Measurements from ENCODE around the gene SH2D3C. TPM values are rescaled to one million over a fixed set of nuclear protein-coding genes. Genes with fewer than 3 reads are reported as not detected.

SH2D3C gene
- total and polyA plus RNA-seq, 9 of the 15 experiments (the other 6 are each of a cell fraction or from before 2014, with no cell fraction given) = 0.03 to 1.2 (median 0.22) TPM; not detected in 1

GRCh38 chr9:127703289-127703946 lies 75.0 kb downstream of the SH2D3C start:
- Histone ChIP-seq H3K9ac (ENCODE audit: insufficient read depth in 1 of 2, low read depth in 2 of 2, low read length in 2 of 2) (no peak overlapping the region), H3K4me3 (no peak overlapping the region), H3K9me3 (replicated peaks; ENCODE audit: control insufficient read depth, insufficient read depth, low read depth, low read length) (no peaks in the 10 kb centered on the region), H3K79me2 (ENCODE audit: control insufficient read depth, insufficient read depth, low read length) (no peaks in the 10 kb centered on the region), H3K27ac (ENCODE audit: extremely low read depth, low read depth, low read length) (no peak overlapping the region), H3K27me3 (ENCODE audit: control insufficient read depth in 2 of 2, insufficient read depth in 2 of 2, low read length in 2 of 2) (no peaks in the 10 kb centered on the region), H3K36me3 (ENCODE audit: control insufficient read depth, insufficient read depth, low read length) (no peaks in the 10 kb centered on the region), H3K4me1 (replicated peaks in 1 of 2; ENCODE audit: control insufficient read depth in 2 of 2, insufficient read depth in 2 of 2, low read length in 2 of 2) (peaks cover 21 to 45% of the 10 kb centered on the region in 2 experiments; a peak in 4 of 5 replicates), H4K20me1 (replicated peaks; ENCODE audit: control insufficient read depth, insufficient read depth, low read length) (no peaks in the 10 kb centered on the region), H2AFZ (ENCODE audit: low read depth, low read length) (no peak overlapping the region), H3K9me1 (ENCODE audit: control insufficient read depth, insufficient read depth, low read length) (no peaks in the 10 kb centered on the region), H3K4me2 (ENCODE audit: insufficient read depth, low read length) (no peak overlapping the region)
- BruUV-seq (replicated peaks) = no TSS peak
- DNase-seq (ENCODE audit: extremely low read depth in 1 of 4, low spot score in 3 of 4) (no peak), ATAC-seq (no peak), FAIRE-seq (no peak)
- 53% methylated on average over 9 of the region's 9 CpGs for WGBS (ENCODE audit: insufficient coverage, low coverage, missing lambda C conversion rate)
- ChIA-PET POLR2A (interaction anchor here (0.6 to 1.0 kb wide), 4 partner anchors 8 to 91 kb away, joined by 3 to 4 read pairs (median 3); no protein-coding TSS in a partner anchor), CTCF (ENCODE audit: low intra/inter-chr PET ratio) (no interaction called here)
- intact Hi-C loops (cut with micrococcal nuclease) (no loop called here), in situ Hi-C loops (cut with MboI) (no loop called here)
- TF ChIP-seq PRDM10 (IDR thresholded peaks at IDR 0.05; ENCODE audit: partially characterized antibody) (peak; percentile 24), RFX7 (CRISPR knock-in tag; IDR thresholded peaks at IDR 0.05) (no peak)

Data from K562 (cell line).